Endothelial cell of umbilical vein (primary cell): ENCODE measurements around the gene KAT6B. TPM values are rescaled to one million over a fixed set of nuclear protein-coding genes. Genes with fewer than 3 reads are reported as not detected.

ENCODE experiments used
- BruUV-seq: library from RNA; stranded (reverse); fragments of 400-500 nt; replicated peaks from 2 replicates; lab custom pipeline; 2021; lab: Mats Ljungman, UMichigan
- CTCF ChIA-PET: fragments of 300-600, 350-600 bp; sonication (Branson Sonifier 250); formaldehyde crosslinking; loops from one replicate; lab custom pipeline; 2021; ENCODE audit warnings: antibody characterized with exemption, inconsistent platforms; lab: Charles Lee
- POLR2A ChIA-PET: fragments of 300-600, 350-600 bp; sonication (Branson Sonifier 250); formaldehyde crosslinking; loops from one replicate; lab custom pipeline; 2021; ENCODE audit warnings: antibody characterized with exemption, inconsistent platforms; lab: Charles Lee
- DNase-seq: peaks from one replicate; pipeline ENCODE4 v3.0.0-alpha.2; 2011; ENCODE audit warnings: low read depth, low spot score
- FAIRE-seq: peaks from 2 replicates; lab custom pipeline; 2011; peaks lifted over from hg19 to GRCh38; lab: Jason Lieb, UNC
- H2AFZ ChIP-seq: 2 replicates; pipeline ENCODE4 v1.6.0; 2012; ENCODE audit warnings: low read depth, low read length, control low read depth, inconsistent platforms
- H3K27ac ChIP-seq: 2 replicates; pipeline ENCODE4 v1.5.1; 2011; ENCODE audit warnings: low read depth, mild to moderate bottlenecking, control low read depth, low read length, moderate library complexity; ENCODE audit not compliant: insufficient read depth
- H3K27me3 ChIP-seq, 2 experiments: 2 replicates each; pipeline versions ENCODE4 v1.6.0 to v1.6.1; 2011; ENCODE audit warnings: low read length in 2 of 2, mixed read lengths in 1 of 2; ENCODE audit not compliant: control insufficient read depth in 2 of 2, insufficient read depth in 2 of 2
- H3K36me3 ChIP-seq, 2 experiments: 2 replicates in 1 of 2; 3 replicates in 1 of 2; pipeline ENCODE4 v1.5.1; 2011; ENCODE audit warnings: low read length in 2 of 2, mild to moderate bottlenecking in 1 of 2, moderate library complexity in 1 of 2; ENCODE audit not compliant: control insufficient read depth in 2 of 2, insufficient read depth in 2 of 2; ENCODE audit errors: extremely low read depth in 1 of 2
- H3K4me1 ChIP-seq: 3 replicates; pipeline ENCODE4 v1.5.1; 2011; ENCODE audit warnings: mild to moderate bottlenecking, low read length; ENCODE audit not compliant: control insufficient read depth, insufficient read depth; ENCODE audit errors: extremely low read depth
- H3K4me2 ChIP-seq: 2 replicates; pipeline ENCODE4 v1.6.1; 2011; ENCODE audit warnings: low read length, control low read depth, mixed read lengths; ENCODE audit not compliant: insufficient read depth
- H3K4me3 ChIP-seq, 3 experiments: fragments of 200-600 bp in 1 of 3; sonication (generic), shearing (Covaris generic) in 1 of 3; replicated peaks in 1 of 3; 2 replicates each; pipeline ENCODE4 v1.5.1; 2011 to 2016; ENCODE audit warnings: control low read depth in 3 of 3, low read length in 3 of 3, mild to moderate bottlenecking in 2 of 3, inconsistent platforms in 1 of 3, low read depth in 1 of 3, moderate library complexity in 1 of 3; ENCODE audit not compliant: insufficient read depth in 1 of 3
- H3K79me2 ChIP-seq: 2 replicates; pipeline ENCODE4 v1.6.0; 2012; ENCODE audit warnings: low read length, inconsistent platforms; ENCODE audit not compliant: control insufficient read depth, insufficient read depth
- H3K9ac ChIP-seq: replicated peaks from 2 replicates; pipeline ENCODE3; 2011; ENCODE audit warnings: low read length, control low read depth; ENCODE audit not compliant: insufficient read depth; ENCODE audit errors: extremely low read depth
- H3K9me1 ChIP-seq: replicated peaks from 3 replicates; pipeline ENCODE4 v1.6.0; 2011; ENCODE audit warnings: mild to moderate bottlenecking, low read length; ENCODE audit not compliant: control insufficient read depth, insufficient read depth; ENCODE audit errors: extremely low read depth
- H3K9me3 ChIP-seq: replicated peaks from 2 replicates; pipeline ENCODE4 v1.5.1; 2012; ENCODE audit warnings: low read length, inconsistent platforms; ENCODE audit not compliant: control insufficient read depth, insufficient read depth
- H4K20me1 ChIP-seq: replicated peaks from 2 replicates; pipeline ENCODE3; 2011; ENCODE audit warnings: mild to moderate bottlenecking, low read length; ENCODE audit not compliant: control insufficient read depth, insufficient read depth; ENCODE audit errors: extremely low read depth
- CTCF ChIP-seq, 2 donors: IDR thresholded peaks; 1 replicate in 1 of 2; 2 replicates in 1 of 2; pipeline ENCODE4 v1.5.1; 2011; ENCODE audit warnings: low read length in 2 of 2, mild to moderate bottlenecking in 2 of 2, moderate library complexity in 2 of 2, control low read depth in 1 of 2, inconsistent platforms in 1 of 2, low read depth in 1 of 2; ENCODE audit not compliant: insufficient read depth in 1 of 2; ENCODE audit errors: extremely low read depth in 1 of 2
- EZH2 ChIP-seq: IDR thresholded peaks from 2 replicates; pipeline ENCODE4 v1.6.1; 2012; ENCODE audit warnings: borderline replicate concordance, low read depth, mild to moderate bottlenecking, moderate library complexity, low read length, inconsistent platforms; ENCODE audit not compliant: severe bottlenecking
- FOS ChIP-seq: IDR thresholded peaks from 2 replicates; pipeline ENCODE4 v1.6.1; 2011; ENCODE audit warnings: mild to moderate bottlenecking, low read length, moderate library complexity, borderline replicate concordance; ENCODE audit not compliant: insufficient read depth
- GATA2 ChIP-seq: IDR thresholded peaks from 2 replicates; pipeline ENCODE4 v1.7.0; 2011; ENCODE audit warnings: low read depth, mild to moderate bottlenecking, moderate library complexity, mixed read lengths, low read length; ENCODE audit not compliant: insufficient read length, insufficient read depth
- JUN ChIP-seq: IDR thresholded peaks from 2 replicates; pipeline ENCODE4 v1.6.1; 2011; ENCODE audit warnings: borderline replicate concordance, low read depth; ENCODE audit not compliant: insufficient read length, insufficient read depth
- MAX ChIP-seq: IDR thresholded peaks from 2 replicates; pipeline ENCODE4 v1.6.1; 2011; ENCODE audit not compliant: insufficient read depth, insufficient read length
- MYC ChIP-seq: IDR thresholded peaks from one replicate; pipeline ENCODE4 v1.6.1; 2011; ENCODE audit warnings: mild to moderate bottlenecking, low read depth, low read length
- POLR2A ChIP-seq: IDR thresholded peaks from 2 replicates; pipeline ENCODE4 v1.6.1; 2012; ENCODE audit warnings: low read depth, mild to moderate bottlenecking, control low read depth, low read length
- POLR2AphosphoS5 ChIP-seq: IDR thresholded peaks from 2 replicates; pipeline ENCODE4 v1.6.1; 2012; ENCODE audit warnings: low read depth, mild to moderate bottlenecking, control low read depth, low read length, moderate library complexity; ENCODE audit not compliant: insufficient read depth
- dilution Hi-C: fragments of 300-500 bp; cut with MboI; formaldehyde crosslinking; loops from one replicate; pipeline ENCODE4 v1.15.0; 2019; ENCODE audit warnings: low sequenced_read_pairs; ENCODE audit not compliant: extremely low pct_ligation_motif_present
- intact Hi-C: fragments of 100-400 bp; cut with micrococcal nuclease; formaldehyde crosslinking; loops from one replicate; pipeline ENCODE4 v1.10.0; 2022
- polyA plus RNA-seq, 4 experiments: library from polyadenylated mRNA; depleted of rRNA in 3 of 4; stranded (reverse) in 3 of 4; unstranded in 1 of 4; fragments of >200 nt; gene quantifications; 2 replicates each; pipeline versions ENCODE4 v1.2.1 to v1.2.3, GENCODE V29; 2011 to 2012; ENCODE audit warnings: missing spikeins in 1 of 4
- total RNA-seq: library from RNA; stranded (reverse); gene quantifications from 2 replicates; pipeline ENCODE4 v1.2.3, GENCODE V29; 2021

The KAT6B gene
- total and polyA plus RNA-seq, 2 donors (not counting 3 experiments of a cell fraction or from before 2014, with no cell fraction given) = 4.5 to 17.0 TPM

- Histone ChIP-seq H4K20me1 (peaks cover 2% of the 10 kb centered on the region), H3K36me3 (peaks cover 0 to 5% of the 10 kb centered on the region in 2 experiments), H3K9me3 (no peaks in the 10 kb centered on the region), H3K4me3 (no peak overlapping the region), H2AFZ (no peak overlapping the region), H3K9ac (no peak overlapping the region), H3K27ac (no peak overlapping the region), H3K4me2 (no peak overlapping the region), H3K27me3 (no peaks in the 10 kb centered on the region), H3K79me2 (peaks cover 2% of the 10 kb centered on the region), H3K4me1 (no peaks in the 10 kb centered on the region), H3K9me1 (no peaks in the 10 kb centered on the region)
- intact Hi-C loops = no loop called here
- POLR2A ChIA-PET = no interaction called here
- DNase-seq (no peak), FAIRE-seq (no peak)
- no TSS peak for BruUV-seq
- dilution Hi-C loops = no loop called here
- CTCF ChIA-PET = interaction anchor here (1.1 to 1.6 kb wide), 4 partner anchors 10 to 597 kb away, joined by 3 to 5 read pairs (median 4); partner anchors contain the start of gene KAT6B
- TF ChIP-seq FOS (no peak), POLR2AphosphoS5 (no peak), EZH2 (no peak), MYC (no peak), POLR2A (no peak), MAX (no peak), GATA2 (no peak), JUN (no peak), CTCF (IDR thresholded peaks at IDR 0.05; ENCODE audit: extremely low read depth in 1 of 2, insufficient read depth in 1 of 2, low read depth in 1 of 2, low read length in 2 of 2) (no peak)
Measured at GRCh38 chr10:74841265-74841973, 15.0 kb downstream of the KAT6B start.
